Measurements from ENCODE around the gene RINL.
"Not testable (repeated sequence)": the region's sequence is repeated elsewhere in the genome, so short reads cannot be mapped to it uniquely, and the experiment has no call there.

Gene RINL

GRCh38 chr19:38831142-38831605 lies 46.9 kb downstream of the RINL start:
- no peak for DNase-seq

GRCh38 chr19:38830039-38830733 lies 47.9 kb downstream of the RINL start:
- DNase-seq: no peak

- DNase-seq: not testable (repeated sequence)
Observed at GRCh38 chr19:38829203-38829602, 48.9 kb downstream of the RINL start.

GRCh38 chr19:38826856-38827551 lies 51.1 kb downstream of the RINL start:
- DNase-seq: no peak

GRCh38 chr19:38825936-38826335 lies 52.1 kb downstream of the RINL start:
- DNase-seq: not testable (repeated sequence)

GRCh38 chr19:38821230-38821825 lies 56.7 kb downstream of the RINL start:
- DNase-seq: not testable (repeated sequence)

GRCh38 chr19:38819231-38819920 lies 58.7 kb downstream of the RINL start:
- DNase-seq: no peak

All from activated T-cell treated with anti-CD3 and anti-CD28 coated beads, Interleukin-2, amount 50 U/mL, for 48 hours (primary cell).